GM21619 (cell line): Measurements from ENCODE around the gene RBMS1.

Experiments
- ATAC-seq: cut with Tn5 transposase; IDR thresholded peaks from one replicate; pipeline ENCODE4 v1.9.1; 2021; ENCODE audit not compliant: unreplicated experiment

Gene RBMS1

DNA sequence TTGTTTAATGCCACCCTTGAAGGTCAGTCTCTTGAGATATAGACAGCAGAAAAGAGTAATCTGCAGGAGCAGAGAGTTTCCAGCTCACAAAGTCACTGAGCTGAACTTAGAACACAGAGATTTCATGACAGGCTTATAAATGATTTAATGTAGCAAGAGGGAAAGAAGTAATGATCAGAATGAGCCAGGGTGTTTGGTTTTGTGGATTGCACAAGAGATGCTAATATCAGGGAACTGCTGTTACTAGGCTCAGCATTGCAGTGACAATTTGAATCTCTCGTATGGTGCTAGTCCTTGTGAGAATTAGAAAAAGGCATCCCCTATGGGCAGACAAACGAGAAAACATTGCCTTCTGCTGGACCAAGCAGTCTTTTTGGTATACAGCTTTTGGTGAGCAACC is 231.9 kb downstream of the RBMS1 start:
- ATAC-seq, result no peak

DNA sequence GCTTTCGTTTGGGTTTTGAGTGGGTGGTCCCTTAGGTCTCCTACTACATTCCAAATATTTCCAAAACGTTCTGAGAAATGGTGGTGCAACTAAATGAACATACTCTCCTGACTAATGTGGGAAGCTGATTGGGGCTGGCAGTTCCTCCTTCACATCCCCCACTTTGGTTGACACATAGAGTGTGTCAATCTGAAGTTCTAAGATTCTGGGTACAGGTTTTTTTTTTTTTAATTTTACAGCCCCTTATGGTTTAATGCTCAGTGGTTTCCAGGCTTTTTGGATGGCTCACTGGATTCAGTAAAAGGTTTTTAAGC is 235.2 kb downstream of the RBMS1 start:
- ATAC-seq, result no peak

DNA sequence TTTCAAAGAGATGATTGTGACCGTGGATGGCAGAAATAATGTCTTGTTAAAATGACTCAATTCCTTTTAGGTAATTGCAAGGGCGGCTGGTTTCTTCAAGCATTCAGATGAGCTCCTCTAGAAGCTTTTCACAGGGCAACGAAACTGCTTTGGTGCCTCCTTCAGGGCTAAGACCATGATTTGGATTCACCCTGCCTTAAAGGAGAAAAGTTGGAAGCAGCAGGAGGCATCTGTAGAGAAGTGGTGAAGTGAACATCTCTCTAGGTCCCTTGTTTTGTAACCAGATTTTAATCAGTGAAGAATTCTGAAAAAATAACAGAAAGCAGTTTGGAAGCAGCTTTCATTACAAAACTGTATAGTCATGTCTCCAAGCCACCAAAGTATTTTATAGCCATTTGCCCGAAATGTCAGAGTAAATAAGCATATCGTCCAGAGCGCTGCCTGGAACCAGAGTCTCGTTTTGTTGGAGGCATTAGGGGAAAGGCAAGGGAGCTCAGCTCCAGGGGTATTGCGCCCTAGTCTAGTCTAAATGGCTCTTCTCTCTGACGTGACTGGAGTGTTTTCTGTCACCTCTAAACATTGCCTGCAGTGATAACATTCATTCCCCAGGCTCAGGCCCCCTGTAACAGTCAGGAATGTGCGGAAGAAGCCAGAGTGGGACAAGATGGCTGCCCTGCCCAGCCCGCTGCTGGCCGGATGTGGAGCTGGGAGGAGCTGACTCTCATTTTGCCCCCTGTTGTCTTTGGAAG is 235.7 kb downstream of the RBMS1 start:
- no peak for ATAC-seq

DNA sequence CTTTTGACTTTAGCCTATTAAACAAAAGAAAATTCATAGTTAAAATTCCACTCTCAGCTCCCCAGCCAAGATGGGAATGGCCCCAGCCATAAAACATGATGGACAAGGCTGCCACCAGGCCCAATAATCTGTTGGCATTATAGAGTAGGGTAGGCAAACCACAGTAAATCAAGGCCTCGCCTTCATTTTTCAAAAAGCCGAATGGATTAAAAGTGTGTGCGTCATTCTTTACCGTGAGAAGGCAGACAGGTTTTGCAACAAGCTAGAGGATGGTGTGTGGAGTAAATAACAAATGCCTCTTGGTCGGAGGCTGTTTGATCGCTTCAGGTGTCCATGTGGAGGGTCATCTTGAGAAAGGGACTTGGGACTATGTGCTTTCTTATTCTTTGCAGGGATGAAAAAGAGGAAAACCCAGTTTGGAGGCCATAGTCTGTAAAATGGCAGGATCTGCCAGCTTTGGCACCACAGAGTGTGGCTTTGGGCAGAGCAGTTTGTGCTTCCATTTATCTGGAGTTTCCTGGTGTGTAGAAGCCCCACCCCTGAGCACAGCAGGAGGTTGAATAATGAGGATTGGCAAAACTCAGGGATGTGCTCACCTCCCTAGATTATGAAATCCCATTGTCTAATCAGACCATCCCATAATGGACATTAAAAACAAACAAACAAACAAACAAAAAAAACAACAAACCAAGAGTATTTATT is 236.4 kb downstream of the RBMS1 start:
- no peak for ATAC-seq

DNA sequence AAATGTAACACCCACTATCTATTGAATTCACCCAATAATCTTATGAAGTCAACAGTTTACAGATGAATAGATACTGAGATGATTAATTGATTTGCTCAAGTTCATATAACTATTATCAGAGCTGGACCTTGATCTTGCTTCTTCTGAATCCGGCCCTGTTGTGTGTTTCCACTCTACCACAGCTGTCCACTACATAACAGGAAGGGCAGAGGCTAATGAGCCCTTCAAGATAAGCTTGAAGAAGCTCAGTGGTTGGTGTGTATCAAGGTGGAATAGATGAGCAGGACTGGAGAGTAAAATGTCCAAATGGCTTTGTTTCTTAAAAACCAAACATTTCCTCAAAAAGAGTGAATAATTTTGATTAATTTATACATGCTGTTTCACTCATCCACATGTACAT is 237.1 kb downstream of the RBMS1 start:
- no peak for ATAC-seq

DNA sequence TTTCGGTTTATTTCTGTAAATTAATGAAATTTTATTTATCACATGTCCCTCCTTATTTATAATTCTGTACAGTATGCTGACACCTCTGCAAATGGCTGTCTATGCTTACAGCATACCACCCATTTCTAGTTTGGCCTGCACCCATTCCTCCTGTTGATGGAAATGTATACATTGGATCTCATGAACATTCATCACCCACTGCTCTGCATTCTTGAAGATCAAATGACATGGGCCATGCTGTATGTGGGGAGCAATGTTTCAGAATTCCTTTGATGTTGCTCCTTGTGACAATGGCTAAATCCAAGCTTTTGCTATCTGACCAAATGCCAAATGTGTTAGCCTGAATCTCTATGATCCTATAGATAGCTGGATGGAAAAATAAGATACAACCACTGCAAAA is 238.2 kb downstream of the RBMS1 start:
- ATAC-seq, result no peak

DNA sequence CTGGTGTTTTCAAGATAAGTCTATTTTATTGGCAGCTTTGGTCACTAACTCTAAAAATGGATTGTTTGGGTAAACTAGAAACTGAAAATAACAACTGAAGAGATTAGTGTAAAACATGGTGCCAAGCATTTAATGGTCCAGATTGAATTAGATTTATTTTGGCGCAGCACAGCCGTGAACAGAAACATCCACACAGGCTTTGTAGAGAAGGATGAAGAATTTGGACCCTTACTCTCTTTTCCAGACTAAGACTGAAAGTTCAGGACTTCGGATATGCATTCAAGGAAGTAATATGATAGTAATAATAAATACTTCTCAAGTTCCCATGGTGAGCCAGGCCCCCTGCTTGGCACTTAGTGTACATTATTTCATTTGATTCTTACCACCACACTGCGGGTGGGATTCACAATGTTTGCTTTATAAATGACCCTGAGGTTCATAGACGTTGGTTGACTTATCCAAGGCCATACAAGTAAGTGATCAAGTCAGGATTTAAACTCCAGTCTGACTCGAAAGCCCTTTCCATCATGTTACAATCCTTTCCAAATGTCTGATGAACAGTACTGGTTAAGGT is 239.3 kb downstream of the RBMS1 start:
- no peak for ATAC-seq

DNA sequence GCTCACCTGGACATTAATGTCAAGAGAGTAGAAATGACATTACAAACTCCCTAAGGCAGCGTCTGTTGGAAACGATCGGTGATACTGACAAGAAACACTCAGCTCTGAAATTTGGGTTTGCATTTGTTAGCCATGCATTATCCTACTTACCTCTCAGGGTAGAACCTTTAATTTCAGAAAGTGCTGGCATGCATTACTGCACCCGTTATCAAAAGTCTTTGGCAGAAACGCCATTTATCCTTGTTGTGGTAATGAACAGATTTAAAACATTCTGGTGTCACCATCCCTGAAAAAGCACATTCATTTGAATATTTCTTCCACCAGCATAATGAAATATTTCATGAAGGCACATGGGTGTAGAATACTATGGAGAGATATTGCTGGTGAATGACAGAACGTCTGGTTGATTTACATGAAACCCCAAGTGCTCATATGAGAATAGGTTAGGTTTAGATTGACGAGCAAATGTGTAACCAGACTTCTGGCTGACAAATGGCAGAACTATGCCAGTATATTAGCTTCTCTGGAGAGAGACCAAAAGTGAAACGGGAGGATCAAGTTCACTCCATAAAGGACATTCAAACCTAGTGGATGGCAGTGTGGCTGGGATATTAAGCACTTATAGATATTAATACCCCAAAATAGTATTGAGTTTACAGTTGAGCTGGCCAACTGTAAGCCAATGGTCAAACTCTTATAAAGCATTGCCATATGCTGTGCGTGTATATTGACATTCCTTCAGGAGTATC is 240.0 kb downstream of the RBMS1 start:
- no peak for ATAC-seq

DNA sequence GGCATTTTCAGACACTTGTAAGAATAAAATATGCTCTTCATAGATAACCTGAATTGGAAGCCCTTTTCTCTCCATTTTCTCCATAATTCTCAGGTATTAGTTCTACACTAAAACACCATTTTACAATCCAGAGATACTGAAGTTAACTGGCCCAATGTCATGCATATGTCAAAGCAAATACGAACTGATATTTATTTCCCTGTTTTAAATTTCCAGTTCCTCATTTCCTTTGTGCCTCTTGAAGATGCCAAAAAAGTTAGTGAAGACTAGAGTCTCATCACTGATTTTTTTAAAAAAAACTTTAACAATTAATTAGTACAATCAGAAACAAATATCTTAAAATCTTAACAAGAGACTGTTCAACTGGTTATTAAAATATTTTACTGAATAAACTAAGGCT is 240.7 kb downstream of the RBMS1 start:
- no peak for ATAC-seq

DNA sequence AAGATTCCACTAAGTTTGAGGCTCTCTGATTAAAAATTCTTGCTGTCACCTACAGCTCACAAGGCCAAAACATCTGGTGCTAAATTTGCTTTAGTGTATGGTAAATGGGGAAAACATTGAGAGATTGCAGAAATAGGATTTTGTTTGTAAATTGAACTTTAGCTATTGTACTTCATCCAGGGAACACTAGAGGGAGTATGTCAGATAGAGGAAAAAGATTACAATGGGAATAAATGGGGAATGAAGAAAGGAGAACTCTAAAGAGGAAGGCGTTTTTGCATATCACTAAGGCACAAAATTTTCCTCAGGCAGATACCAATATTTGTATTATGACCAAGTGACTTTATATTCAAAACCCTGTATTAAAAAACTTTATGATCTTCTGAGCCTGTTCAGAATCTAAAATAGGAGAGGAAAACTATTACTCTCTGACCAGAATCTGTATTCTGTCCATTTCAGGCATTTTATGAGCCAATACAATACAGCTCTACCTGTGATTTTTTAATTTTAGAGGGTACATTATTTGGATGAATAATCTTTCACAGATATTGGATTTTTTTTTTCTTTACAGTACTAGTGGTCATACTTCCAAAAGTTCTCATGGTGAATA is 241.2 kb downstream of the RBMS1 start:
- no peak for ATAC-seq

DNA sequence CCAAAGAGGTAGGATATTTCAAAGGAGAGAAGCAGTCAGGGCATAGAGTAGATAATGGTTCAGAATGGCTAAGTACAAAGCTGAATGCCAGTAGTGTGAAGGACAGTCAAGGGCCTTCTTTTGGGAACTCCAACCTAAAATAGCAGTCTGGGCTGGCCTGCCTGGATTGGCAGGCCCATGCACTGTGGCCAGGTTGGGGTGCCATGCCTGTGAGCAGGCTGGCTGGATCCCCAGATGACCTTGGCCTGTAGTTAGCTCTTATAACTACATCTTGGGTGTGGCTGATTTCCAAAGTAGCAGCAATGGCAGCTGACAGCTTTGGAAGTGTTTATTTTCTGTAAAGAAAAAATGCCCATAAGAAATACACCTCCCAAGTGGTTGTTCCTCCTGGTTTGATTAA is 242.0 kb downstream of the RBMS1 start:
- ATAC-seq, result no peak

DNA sequence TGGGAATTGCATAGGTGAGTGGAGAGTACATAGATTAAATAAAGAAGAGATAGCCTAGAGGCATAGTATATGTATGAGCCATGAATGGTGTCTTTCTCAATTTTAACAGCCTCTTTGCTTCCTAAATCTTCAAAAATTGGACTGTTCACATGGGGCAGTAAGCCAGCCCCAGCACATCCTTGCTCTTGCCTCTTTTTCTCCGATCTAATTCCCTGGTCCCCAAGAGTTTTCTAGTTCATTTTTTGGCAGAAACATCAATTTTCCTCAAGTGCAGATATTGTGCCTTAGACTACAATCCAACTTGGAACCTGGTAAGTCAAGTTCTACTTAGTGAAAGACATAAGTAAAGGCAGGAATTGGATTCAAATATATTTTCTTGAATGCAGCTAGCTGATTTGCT is 243.7 kb downstream of the RBMS1 start:
- ATAC-seq, result no peak

DNA sequence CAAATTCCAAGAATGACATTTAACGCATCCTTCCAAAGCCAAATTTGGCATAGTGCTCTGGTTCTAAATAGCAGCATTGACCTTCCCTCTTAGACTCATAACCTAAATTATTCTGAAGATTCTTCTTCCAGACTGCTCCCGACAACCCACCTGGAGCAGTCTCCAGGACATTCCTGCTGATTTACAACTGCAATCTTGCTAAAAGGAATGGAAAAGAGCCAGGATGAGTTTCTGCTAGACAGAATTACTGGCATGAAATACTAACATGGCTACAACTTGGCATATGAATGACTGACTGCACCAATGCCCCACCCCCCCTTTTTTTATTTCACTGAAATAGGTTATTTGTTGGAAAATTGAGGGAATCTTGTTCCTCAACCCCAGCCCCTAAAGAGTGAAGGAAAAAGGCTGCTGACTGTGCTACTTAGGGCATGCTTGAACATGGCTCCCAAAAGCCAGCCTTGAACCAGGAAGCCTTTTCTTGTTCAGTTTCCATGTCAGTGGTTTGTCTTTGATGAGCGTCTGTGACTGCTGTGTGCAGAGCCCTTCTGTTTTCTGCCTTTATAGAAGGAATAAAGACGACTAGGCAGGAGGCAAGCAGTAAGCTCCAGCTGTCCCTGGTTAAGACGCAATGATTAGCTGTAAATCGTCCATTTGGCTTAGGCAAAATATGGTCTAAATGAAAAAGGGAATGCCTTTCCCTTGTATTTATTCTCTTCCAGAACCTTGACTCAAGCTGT is 246.1 kb downstream of the RBMS1 start:
- ATAC-seq, result no peak

DNA sequence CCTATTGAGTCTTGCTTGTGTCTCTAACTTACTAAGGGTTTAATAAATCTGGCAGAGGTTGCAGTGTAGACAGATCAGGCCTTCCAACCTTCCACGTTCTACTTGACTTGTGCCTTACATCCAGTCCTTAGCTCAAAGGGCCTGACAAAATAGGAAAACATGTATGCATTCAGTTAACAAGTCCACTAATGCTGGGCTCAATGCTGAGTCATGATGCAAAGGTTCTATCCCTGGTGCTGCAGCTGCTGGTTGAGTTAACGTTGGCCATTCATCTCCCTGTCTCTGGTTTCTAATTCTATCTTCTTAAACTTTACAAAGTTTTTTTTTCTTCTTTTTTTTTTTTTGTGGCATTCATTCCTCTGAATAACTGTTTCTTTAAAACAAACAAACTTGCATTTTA is 247.3 kb downstream of the RBMS1 start:
- ATAC-seq, result no peak

DNA sequence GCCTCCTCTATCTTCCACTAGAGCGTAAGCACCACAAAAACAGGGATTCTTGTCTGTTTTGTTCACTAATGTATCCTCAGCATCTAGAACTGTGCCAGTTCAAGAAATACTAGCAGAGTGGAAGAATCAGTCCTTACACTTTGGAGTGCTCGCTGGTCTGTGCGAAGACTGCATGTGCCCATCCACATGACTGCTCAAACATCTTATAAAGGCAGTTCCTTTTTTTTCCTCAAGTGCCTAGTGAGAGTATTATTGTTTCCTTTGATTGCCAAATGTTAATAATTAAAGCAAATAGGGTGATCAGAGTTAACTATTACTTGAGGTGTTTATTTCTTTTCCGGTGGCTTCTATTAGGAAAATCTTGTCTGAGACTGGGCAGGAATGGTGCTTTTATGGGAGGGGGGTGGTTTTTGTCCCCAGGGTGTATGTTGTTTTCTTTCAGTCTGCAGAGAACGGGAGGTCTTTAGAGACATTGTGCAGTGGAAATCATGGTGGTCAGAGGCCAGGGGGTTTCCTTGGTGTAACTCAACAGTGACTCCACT is 247.9 kb downstream of the RBMS1 start:
- no peak for ATAC-seq

DNA sequence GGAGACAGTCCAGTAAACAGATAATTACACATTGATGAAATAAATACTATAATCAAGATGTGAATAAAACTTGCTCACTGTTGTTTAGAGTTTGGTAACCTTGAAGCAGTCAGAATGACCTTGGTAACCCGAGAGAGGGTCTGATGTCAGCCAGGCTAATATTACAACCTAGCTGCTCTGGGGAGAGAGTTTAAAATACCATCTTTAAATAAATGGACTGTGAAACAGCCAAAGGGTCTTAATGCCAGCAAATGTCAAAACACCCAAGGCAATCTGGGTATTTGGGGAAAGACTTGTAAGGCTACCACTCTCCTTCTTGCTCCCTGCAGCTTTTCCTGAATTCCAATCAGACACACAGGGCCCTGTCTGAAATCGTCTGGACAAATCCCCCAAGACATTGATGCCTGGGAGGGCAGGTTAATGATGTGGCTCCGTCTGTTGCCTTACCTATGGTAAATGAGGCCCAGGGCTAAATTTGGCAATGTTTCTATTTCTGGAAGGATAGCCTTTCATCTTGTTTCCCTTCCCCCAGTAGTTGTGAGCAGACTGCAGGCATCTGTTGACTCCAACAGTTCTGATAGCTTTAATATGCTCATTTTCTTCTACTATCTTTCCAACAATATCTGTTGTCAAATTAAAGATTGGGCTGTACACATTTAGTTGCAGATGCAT is 250.6 kb downstream of the RBMS1 start:
- no peak for ATAC-seq

DNA sequence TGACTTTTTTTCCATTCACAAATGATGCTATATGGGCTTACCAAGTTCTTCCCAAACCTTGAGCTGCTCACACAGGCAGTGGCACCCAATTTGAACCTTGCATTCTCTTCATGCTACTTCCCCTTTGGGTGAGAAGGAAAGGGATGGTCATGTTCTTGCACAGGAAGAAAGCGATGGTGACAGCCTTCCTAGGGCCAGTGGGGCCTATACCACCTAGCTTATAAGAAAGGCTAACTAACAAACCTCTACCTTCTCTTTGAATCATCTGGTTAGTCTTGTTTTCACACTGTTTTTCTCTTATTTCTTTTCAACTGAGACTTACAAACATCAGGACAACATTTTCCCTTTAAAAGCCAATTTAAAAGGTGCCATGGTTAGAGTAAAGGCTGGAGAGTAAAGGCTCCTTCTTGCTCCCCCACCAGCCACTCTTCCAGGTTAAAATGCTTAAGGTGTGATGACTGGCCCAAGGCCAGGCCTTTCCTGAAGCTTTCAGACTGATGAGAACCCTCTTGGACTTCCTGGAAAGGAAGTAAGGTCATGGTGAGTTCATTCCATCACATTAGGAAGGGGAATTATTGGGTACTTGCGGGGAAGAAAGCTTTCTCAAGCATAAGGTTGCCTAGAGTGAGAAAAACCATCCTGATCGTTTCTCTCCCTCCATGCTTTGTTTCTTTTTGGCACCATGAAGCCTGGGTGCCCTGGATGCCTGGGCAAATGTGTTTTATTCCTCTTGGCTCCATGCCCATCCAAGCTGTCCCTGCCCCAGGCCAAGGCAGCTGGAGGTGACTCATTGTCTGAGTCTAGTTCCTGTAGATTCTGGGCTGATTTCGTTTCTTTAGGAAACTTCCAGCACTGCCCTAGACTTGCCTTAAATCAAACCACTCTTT is 252.1 kb downstream of the RBMS1 start:
- no peak for ATAC-seq

DNA sequence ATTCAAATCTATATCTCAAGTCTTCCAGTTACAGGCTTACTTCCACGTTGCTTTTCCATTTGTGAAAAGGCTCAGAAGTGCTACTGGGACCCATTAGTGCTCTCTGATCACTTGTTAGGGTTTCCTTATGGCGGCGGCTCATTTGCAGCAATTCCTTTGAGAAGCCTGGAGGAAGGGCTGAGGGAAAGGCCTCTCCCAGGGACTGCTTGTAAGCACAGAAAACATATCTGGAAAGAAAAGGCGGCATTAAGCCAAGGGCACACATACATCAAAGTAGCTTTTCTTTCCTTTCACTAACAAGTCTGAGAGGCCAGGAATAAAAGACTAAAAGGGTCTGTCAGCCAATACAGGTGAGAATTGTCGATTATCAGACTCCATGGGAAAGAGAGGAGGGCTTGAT is 254.2 kb downstream of the RBMS1 start:
- ATAC-seq, result no peak

DNA sequence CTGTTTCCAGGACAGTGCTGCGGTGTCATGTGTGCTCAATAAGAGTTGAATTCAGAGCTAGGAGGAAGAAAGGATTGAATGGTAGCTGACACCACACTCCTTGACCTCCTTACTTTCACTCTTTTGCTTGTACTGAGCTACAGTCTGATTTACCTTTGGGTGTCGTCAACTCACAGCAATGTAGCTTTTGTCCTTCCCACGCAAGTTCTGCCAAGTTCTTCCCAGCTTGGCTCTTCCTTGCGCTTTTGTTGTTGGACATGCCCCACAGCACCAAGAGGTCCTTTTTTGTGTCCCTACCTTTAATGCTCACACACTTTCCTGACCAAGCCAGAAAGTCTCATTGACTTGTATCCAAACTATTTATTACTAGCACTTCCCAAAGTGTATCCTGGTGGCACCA is 255.2 kb downstream of the RBMS1 start:
- ATAC-seq, result no peak
